Activated CD4-positive, alpha-beta memory T cell treated with anti-CD3 and anti-CD28 coated beads for 36 hours (primary cell): Measurements from ENCODE around the gene SNAI1. TPM values are rescaled to one million over a fixed set of nuclear protein-coding genes. Genes with fewer than 3 reads are reported as not detected.
"Not testable (repeated sequence)": the region's sequence is repeated elsewhere in the genome, so short reads cannot be mapped to it uniquely, and the experiment has no call there.

Experiments
- CTCF ChIA-PET: fragments of 350-600 bp; sonication (Branson Sonifier 250); formaldehyde crosslinking; loops from one replicate; lab custom pipeline; 2021; ENCODE audit warnings: antibody characterized with exemption, inconsistent platforms; lab: Charles Lee
- POLR2A ChIA-PET: fragments of 350-600 bp; sonication (Branson Sonifier 250); formaldehyde crosslinking; loops from one replicate; lab custom pipeline; 2021; ENCODE audit warnings: antibody characterized with exemption; lab: Charles Lee
- DNase-seq: peaks from one replicate; pipeline ENCODE4 v3.0.0-alpha.2; 2020
- H3K27ac Mint-ChIP-seq: one replicate; pipeline ENCODE4 v1.8.0; 2021; ENCODE audit warnings: mixed read lengths
- H3K27me3 Mint-ChIP-seq: one replicate; pipeline ENCODE4 v1.8.0; 2021; ENCODE audit warnings: mixed read lengths
- H3K36me3 Mint-ChIP-seq: one replicate; pipeline ENCODE4 v1.8.0; 2021; ENCODE audit warnings: mixed read lengths
- H3K4me1 Mint-ChIP-seq: one replicate; pipeline ENCODE4 v1.8.0; 2021; ENCODE audit warnings: low read depth, mixed read lengths
- H3K4me3 Mint-ChIP-seq: one replicate; pipeline ENCODE4 v1.8.0; 2021; ENCODE audit warnings: mild to moderate bottlenecking, mixed read lengths
- H3K9me3 Mint-ChIP-seq: one replicate; pipeline ENCODE4 v1.8.0; 2021; ENCODE audit warnings: mixed read lengths
- intact Hi-C: fragments of 100-400 bp; cut with micrococcal nuclease; formaldehyde crosslinking; loops from one replicate; pipeline ENCODE4 v1.15.1; 2023
- total RNA-seq, 2 experiments: library from RNA; stranded (reverse); gene quantifications; one replicate each; pipeline ENCODE4 v1.2.3, GENCODE V29; 2021

The SNAI1 gene
- total RNA-seq, 2 experiments from 2014 or later: 0.27 TPM; not detected in 1

- H3K27me3 Mint-ChIP-seq: no peaks in the 10 kb centered on the region
- H3K9me3 Mint-ChIP-seq: no peaks in the 10 kb centered on the region
- CTCF ChIA-PET: interaction anchor here (1.1 to 2.3 kb wide), 6 partner anchors 9 to 118 kb away, joined by 3 to 10 read pairs (median 4); no protein-coding TSS in a partner anchor
- no peak for DNase-seq
- H3K4me1 Mint-ChIP-seq: no peaks in the 10 kb centered on the region
- H3K36me3 Mint-ChIP-seq: no peaks in the 10 kb centered on the region
- H3K27ac Mint-ChIP-seq: no peak overlapping the region
- POLR2A ChIA-PET: no interaction called here
- no peak overlapping the region for H3K4me3 Mint-ChIP-seq
- intact Hi-C loops: no loop called here
These were observed 16.9 kb upstream of the SNAI1 start for GRCh38 chr20:49965781-49966305.

- POLR2A ChIA-PET: no interaction called here
- DNase-seq: no peak
- intact Hi-C loops: no loop called here
- CTCF ChIA-PET: interaction anchor here (0.9 to 2.3 kb wide), 2 partner anchors 12 to 104 kb away, joined by 3 to 10 read pairs; no protein-coding TSS in a partner anchor
- H3K9me3 Mint-ChIP-seq: no peaks in the 10 kb centered on the region
- no peaks in the 10 kb centered on the region for H3K27me3 Mint-ChIP-seq
- no peaks in the 10 kb centered on the region for H3K36me3 Mint-ChIP-seq
- no peaks in the 10 kb centered on the region for H3K4me1 Mint-ChIP-seq
- no peak overlapping the region for H3K4me3 Mint-ChIP-seq
- H3K27ac Mint-ChIP-seq: no peak overlapping the region
These were observed 15.9 kb upstream of the SNAI1 start for GRCh38 chr20:49966861-49967260.

- Mint-ChIP-seq H3K27ac (no peak overlapping the region), H3K27me3 (no peaks in the 10 kb centered on the region), H3K4me1 (no peaks in the 10 kb centered on the region), H3K4me3 (no peak overlapping the region), H3K36me3 (no peaks in the 10 kb centered on the region), H3K9me3 (no peaks in the 10 kb centered on the region)
- POLR2A ChIA-PET: no interaction called here
- intact Hi-C loops: no loop called here
- DNase-seq: no peak
- CTCF ChIA-PET: interaction anchor here (1.6 to 3.0 kb wide), 2 partner anchors 10 to 102 kb away, joined by 5 to 13 read pairs; no protein-coding TSS in a partner anchor
These were observed 13.5 kb upstream of the SNAI1 start for GRCh38 chr20:49969234-49969633.

GRCh38 chr20:49969946-49970345 is 12.8 kb upstream of the SNAI1 start:
- Mint-ChIP-seq H3K4me1 (no peaks in the 10 kb centered on the region), H3K4me3 (no peak overlapping the region), H3K27me3 (no peaks in the 10 kb centered on the region), H3K36me3 (no peaks in the 10 kb centered on the region), H3K27ac (no peak overlapping the region), H3K9me3 (no peaks in the 10 kb centered on the region)
- intact Hi-C loops: no loop called here
- POLR2A ChIA-PET: no interaction called here
- CTCF ChIA-PET: interaction anchor here (1.0 to 3.0 kb wide), 3 partner anchors 9 to 114 kb away, joined by 3 to 13 read pairs (median 5); no protein-coding TSS in a partner anchor
- no peak for DNase-seq

- POLR2A ChIA-PET: no interaction called here
- Mint-ChIP-seq H3K4me1 (no peaks in the 10 kb centered on the region), H3K27ac (no peak overlapping the region), H3K36me3 (no peaks in the 10 kb centered on the region), H3K27me3 (no peaks in the 10 kb centered on the region), H3K4me3 (no peak overlapping the region), H3K9me3 (no peaks in the 10 kb centered on the region)
- intact Hi-C loops: no loop called here
- CTCF ChIA-PET: interaction anchor here (1.0 to 3.0 kb wide), 3 partner anchors 9 to 114 kb away, joined by 3 to 13 read pairs (median 5); no protein-coding TSS in a partner anchor
- no peak for DNase-seq
These were observed 12.3 kb upstream of the SNAI1 start for GRCh38 chr20:49970498-49970897.

- DNase-seq: no peak
- Mint-ChIP-seq H3K36me3 (no peaks in the 10 kb centered on the region), H3K4me1 (no peaks in the 10 kb centered on the region), H3K27me3 (peaks cover 2% of the 10 kb centered on the region), H3K9me3 (no peaks in the 10 kb centered on the region), H3K4me3 (no peak overlapping the region), H3K27ac (no peak overlapping the region)
- ChIA-PET CTCF (interaction anchor here (0.6 to 1.7 kb wide), 3 partner anchors 97 to 135 kb away, joined by 3 to 8 read pairs (median 3); no protein-coding TSS in a partner anchor), POLR2A (no interaction called here)
- intact Hi-C loops: no loop called here
These were observed 8.8 kb upstream of the SNAI1 start for GRCh38 chr20:49973981-49974380.

GRCh38 chr20:49976542-49976941 is 6.2 kb upstream of the SNAI1 start:
- H3K27me3 Mint-ChIP-seq: peaks cover 2% of the 10 kb centered on the region
- peaks cover 2% of the 10 kb centered on the region for H3K4me1 Mint-ChIP-seq
- no peak overlapping the region for H3K27ac Mint-ChIP-seq
- intact Hi-C loops: no loop called here
- no peak overlapping the region for H3K4me3 Mint-ChIP-seq
- POLR2A ChIA-PET: no interaction called here
- no peaks in the 10 kb centered on the region for H3K36me3 Mint-ChIP-seq
- H3K9me3 Mint-ChIP-seq: no peaks in the 10 kb centered on the region
- CTCF ChIA-PET: interaction anchor here (0.8 to 3.0 kb wide), 5 partner anchors 11 to 206 kb away, joined by 3 to 35 read pairs (median 5); no protein-coding TSS in a partner anchor
- DNase-seq: no peak

- CTCF ChIA-PET: interaction anchor here (1.3 to 7.5 kb wide), 14 partner anchors 7 to 197 kb away, joined by 4 to 257 read pairs (median 14); partner anchors contain the start of gene PEDS1
- H3K4me3 Mint-ChIP-seq, H3K4me1 Mint-ChIP-seq, H3K27ac Mint-ChIP-seq, POLR2A ChIA-PET, H3K27me3 Mint-ChIP-seq, H3K9me3 Mint-ChIP-seq, H3K36me3 Mint-ChIP-seq, intact Hi-C loops, DNase-seq: not testable (repeated sequence)
These were observed 5.0 kb upstream of the SNAI1 start for GRCh38 chr20:49977740-49978139.

- H3K4me3 Mint-ChIP-seq: no peak overlapping the region
- peaks cover 18% of the 10 kb centered on the region for H3K4me1 Mint-ChIP-seq
- H3K27ac Mint-ChIP-seq: no peak overlapping the region
- CTCF ChIA-PET: interaction anchor here (0.6 to 7.5 kb wide), 38 partner anchors 8 to 644 kb away, joined by 3 to 257 read pairs (median 6); partner anchors contain the start of genes PEDS1 and RNF114
- no peaks in the 10 kb centered on the region for H3K9me3 Mint-ChIP-seq
- peaks cover 6% of the 10 kb centered on the region for H3K27me3 Mint-ChIP-seq
- no peaks in the 10 kb centered on the region for H3K36me3 Mint-ChIP-seq
- POLR2A ChIA-PET: interaction anchor here (1.7 kb wide), 1 partner anchor 93 kb away, joined by 8 read pairs; no protein-coding TSS in a partner anchor
- intact Hi-C loops: loop anchor here (1.0 kb wide), 3 partner anchors 93 to 191 kb away; no protein-coding TSS in a partner anchor
- no peak for DNase-seq
These were observed 4.1 kb upstream of the SNAI1 start for GRCh38 chr20:49978685-49979029.

- intact Hi-C loops: loop anchor here (1.0 kb wide), 3 partner anchors 92 to 190 kb away; no protein-coding TSS in a partner anchor
- Mint-ChIP-seq H3K4me1 (peaks cover 20% of the 10 kb centered on the region), H3K9me3 (no peaks in the 10 kb centered on the region), H3K4me3 (no peak overlapping the region), H3K27me3 (peaks cover 6% of the 10 kb centered on the region), H3K36me3 (no peaks in the 10 kb centered on the region), H3K27ac (no peak overlapping the region)
- peak; percentile 73 for DNase-seq
- CTCF ChIA-PET: interaction anchor here (0.5 to 7.5 kb wide), 44 partner anchors 8 to 645 kb away, joined by 3 to 257 read pairs (median 5); partner anchors contain the start of genes PEDS1 and RNF114
- POLR2A ChIA-PET: interaction anchor here (1.7 kb wide), 1 partner anchor 92 kb away, joined by 8 read pairs; no protein-coding TSS in a partner anchor
These were observed 3.5 kb upstream of the SNAI1 start for GRCh38 chr20:49979030-49979832.

GRCh38 chr20:49980140-49981008 is 2.4 kb upstream of the SNAI1 start:
- intact Hi-C loops: no loop called here
- peaks cover 20% of the 10 kb centered on the region for H3K4me1 Mint-ChIP-seq
- DNase-seq: no peak
- no peaks in the 10 kb centered on the region for H3K36me3 Mint-ChIP-seq
- H3K4me3 Mint-ChIP-seq: no peak overlapping the region
- H3K27ac Mint-ChIP-seq: no peak overlapping the region
- no peaks in the 10 kb centered on the region for H3K9me3 Mint-ChIP-seq
- ChIA-PET POLR2A (interaction anchor here (0.9 to 1.7 kb wide), 2 partner anchors 89 to 91 kb away, joined by 3 to 8 read pairs; no protein-coding TSS in a partner anchor), CTCF (interaction anchor here (1.1 to 7.5 kb wide), 12 partner anchors 9 to 198 kb away, joined by 3 to 257 read pairs (median 12); no protein-coding TSS in a partner anchor)
- peaks cover 6% of the 10 kb centered on the region for H3K27me3 Mint-ChIP-seq
